ENCODE measurements around the gene ALKAL2.

GRCh38 chr2:270861-271260 lies 17.0 kb downstream of the ALKAL2 start:
- TF ChIP-seq CTCF (IDR thresholded peaks at IDR 0.05), result no peak
- TF ChIP-seq YY1 (IDR thresholded peaks at IDR 0.05; ENCODE audit: low read depth), result no peak
- no peak for TF ChIP-seq MXI1 (IDR thresholded peaks at IDR 0.05; ENCODE audit: low read depth, low read length)
- TF ChIP-seq RAD21 (IDR thresholded peaks at IDR 0.05; ENCODE audit: low read length), result no peak
- no peak for TF ChIP-seq JUND (IDR thresholded peaks at IDR 0.05)
- no peak for TF ChIP-seq NFIC (IDR thresholded peaks at IDR 0.05; ENCODE audit: borderline replicate concordance)
- no peak for TF ChIP-seq MAX (IDR thresholded peaks at IDR 0.05; ENCODE audit: low read depth)
- TF ChIP-seq GABPA (IDR thresholded peaks at IDR 0.05; ENCODE audit: low read depth), result no peak

Measured in SK-N-SH (cell line).